Spleen (tissue), 11 donors: ENCODE measurements around the gene ZNF175. TPM values are rescaled to one million over a fixed set of nuclear protein-coding genes. Genes with fewer than 3 reads are reported as not detected.

ENCODE experiments used
- DNase-seq: peaks from one replicate; pipeline ENCODE4 v3.0.0-alpha.2; 2020
- H3K27ac ChIP-seq, 8 donors: fragments of 200-600 bp; sonication (generic) in 7 of 8; 1 replicate in 4 of 8; 2 replicates in 4 of 8; pipeline versions ENCODE4 v1.5.0 to v1.8.0; 2016 to 2021; ENCODE audit warnings: inconsistent platforms in 4 of 8, mild to moderate bottlenecking in 4 of 8, moderate library complexity in 1 of 8
- H3K27me3 ChIP-seq, 7 donors: fragments of 200-600 bp; sonication (generic) in 6 of 7; replicated peaks in 1 of 7; 1 replicate in 4 of 7; 2 replicates in 3 of 7; pipeline versions ENCODE4 v1.5.0 to v1.8.0; 2016 to 2021; ENCODE audit warnings: inconsistent platforms in 3 of 7, mild to moderate bottlenecking in 1 of 7
- H3K36me3 ChIP-seq, 6 donors: fragments of 200-600 bp; sonication (generic) in 5 of 6; 1 replicate in 4 of 6; 2 replicates in 2 of 6; pipeline versions ENCODE4 v1.5.0 to v1.8.0; 2016 to 2021; ENCODE audit warnings: inconsistent platforms in 2 of 6
- H3K4me1 ChIP-seq, 6 donors: fragments of 200-600 bp; sonication (generic) in 5 of 6; 1 replicate in 3 of 6; 2 replicates in 3 of 6; pipeline versions ENCODE4 v1.5.0 to v1.8.0; 2016 to 2021; ENCODE audit warnings: inconsistent platforms in 3 of 6
- H3K4me3 ChIP-seq, 8 donors: fragments of 200-600 bp; sonication (generic) in 7 of 8; 1 replicate in 4 of 8; 2 replicates in 4 of 8; pipeline versions ENCODE4 v1.5.0 to v1.8.0; 2016 to 2021; ENCODE audit warnings: inconsistent platforms in 4 of 8, mild to moderate bottlenecking in 4 of 8, moderate library complexity in 2 of 8
- H3K9me3 ChIP-seq, 8 donors: fragments of 200-600 bp; sonication (generic) in 7 of 8; 1 replicate in 4 of 8; 2 replicates in 4 of 8; pipeline versions ENCODE4 v1.5.0 to v1.8.0; 2016 to 2021; ENCODE audit warnings: inconsistent platforms in 4 of 8
- POLR2A ChIP-seq, 3 donors: fragments of 450-650 bp; IDR thresholded peaks; one replicate each; pipeline ENCODE4 v1.5.1; 2017; ENCODE audit warnings: antibody characterized with exemption in 3 of 3, mild to moderate bottlenecking in 1 of 3
- POLR2AphosphoS5 ChIP-seq, 3 donors: sonication (generic); formaldehyde crosslinking; IDR thresholded peaks; one replicate each; pipeline ENCODE4 v1.5.1; 2017; ENCODE audit warnings: antibody characterized with exemption in 3 of 3
- WGBS, 5 donors: extraction: QIAGEN DNeasy Blood & Tissue Kit in 3 of 5; methylation state at CpG; one replicate each; pipeline versions ENCODE4 v1.1.5 to v1.1.7; 2013 to 2018; 5-methylcytosine and 5-hydroxymethylcytosine counted together
- intact Hi-C: fragments of 100-400 bp; cut with DNase I; formaldehyde crosslinking; loops from one replicate; pipeline ENCODE4 v1.15.0; 2023; ENCODE audit warnings: low total_unique reads
- polyA plus RNA-seq, 3 donors: library from polyadenylated mRNA; stranded (reverse); fragments of 200-250 nt; gene quantifications; one replicate each; pipeline ENCODE4 v1.2.1, GENCODE V29; 2013
- total RNA-seq, 7 donors: library from RNA; depleted of rRNA in 3 of 7; stranded (reverse); fragments of >200 nt in 3 of 7; fragmentation: NEBNext Ultra II Directional in 4 of 7; extraction: Animal tissue kit (Norgen Biotek cat#: 25700) in 4 of 7; gene quantifications; one replicate each; pipeline versions ENCODE4 v1.1.0 to v1.2.1, GENCODE V29; 2016 to 2021
- TF ChIP-seq, protein P1 (sequence below), 11 experiments: fragments of 200-600 bp in 7 of 11; fragments of 450-650 bp in 4 of 11; sonication (generic) in 4 of 11; IDR thresholded peaks in 8 of 11; conservative IDR thresholded peaks in 3 of 11; 1 replicate in 7 of 11; 2 replicates in 4 of 11; pipeline versions ENCODE4 v1.4.0 to v1.8.0; 2016 to 2021; ENCODE audit warnings: antibody characterized with exemption in 11 of 11, inconsistent platforms in 4 of 11, mild to moderate bottlenecking in 1 of 11
- donor health status: healthy with polysubstance abuse.
- donor health status: DM: no; HTN: no; CAD: no; lungs with moderate emphysema.
- donor health status: DM: no; HTN: no; CAD: no.
- donor health status: Bipolar disorder and iron deficiency.
- donor health status: healthy.
- donor health status: DM: no; HTN: no; CAD: no.
- donor health status: DM: yes; HTN: yes; CAD: no.

Gene ZNF175
- total and polyA plus RNA-seq, 10 donors, result 1.8 to 24.4 (median 12.3) TPM

DNA sequence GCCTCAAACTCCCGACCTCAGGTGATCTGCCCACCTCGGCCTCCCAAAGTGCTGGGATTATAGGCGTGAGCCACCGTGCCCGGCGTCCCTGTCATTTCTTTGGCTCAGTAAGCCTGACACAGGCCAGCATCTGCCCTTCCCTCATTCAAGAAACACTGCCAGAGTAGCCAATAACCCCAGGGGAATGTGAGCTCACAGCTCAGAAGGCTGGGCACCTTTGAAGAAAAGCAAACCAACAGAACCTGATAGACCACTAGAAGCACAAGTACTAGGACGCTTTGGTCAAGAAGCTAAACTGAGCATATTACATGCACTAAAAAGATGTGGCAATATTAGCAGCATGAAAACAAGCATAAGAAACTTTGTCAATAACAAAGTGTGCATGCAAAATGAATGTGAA is 44.9 kb downstream of the ZNF175 start:
- TF ChIP-seq, protein P1, sequence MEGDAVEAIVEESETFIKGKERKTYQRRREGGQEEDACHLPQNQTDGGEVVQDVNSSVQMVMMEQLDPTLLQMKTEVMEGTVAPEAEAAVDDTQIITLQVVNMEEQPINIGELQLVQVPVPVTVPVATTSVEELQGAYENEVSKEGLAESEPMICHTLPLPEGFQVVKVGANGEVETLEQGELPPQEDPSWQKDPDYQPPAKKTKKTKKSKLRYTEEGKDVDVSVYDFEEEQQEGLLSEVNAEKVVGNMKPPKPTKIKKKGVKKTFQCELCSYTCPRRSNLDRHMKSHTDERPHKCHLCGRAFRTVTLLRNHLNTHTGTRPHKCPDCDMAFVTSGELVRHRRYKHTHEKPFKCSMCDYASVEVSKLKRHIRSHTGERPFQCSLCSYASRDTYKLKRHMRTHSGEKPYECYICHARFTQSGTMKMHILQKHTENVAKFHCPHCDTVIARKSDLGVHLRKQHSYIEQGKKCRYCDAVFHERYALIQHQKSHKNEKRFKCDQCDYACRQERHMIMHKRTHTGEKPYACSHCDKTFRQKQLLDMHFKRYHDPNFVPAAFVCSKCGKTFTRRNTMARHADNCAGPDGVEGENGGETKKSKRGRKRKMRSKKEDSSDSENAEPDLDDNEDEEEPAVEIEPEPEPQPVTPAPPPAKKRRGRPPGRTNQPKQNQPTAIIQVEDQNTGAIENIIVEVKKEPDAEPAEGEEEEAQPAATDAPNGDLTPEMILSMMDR (IDR thresholded peaks at IDR 0.05 in 8 of 11, conservative IDR thresholded peaks at IDR 0.05 in 3 of 11), result no peak
- TF ChIP-seq POLR2AphosphoS5 (IDR thresholded peaks at IDR 0.05) (no peak), POLR2A (IDR thresholded peaks at IDR 0.05) (no peak)
- Histone ChIP-seq H3K27me3 (peaks cover 0 to 8% (median 0%) of the 10 kb centered on the region in 7 donors), H3K36me3 (peaks cover 0 to 80% (median 8%) of the 10 kb centered on the region in 6 donors), H3K4me3 (no peak overlapping the region), H3K9me3 (peaks cover 0 to 11% (median 0%) of the 10 kb centered on the region in 8 donors), H3K4me1 (peaks cover 0 to 21% (median 11%) of the 10 kb centered on the region in 6 donors), H3K27ac (no peak overlapping the region)
- no peak for DNase-seq
- intact Hi-C loops, result no loop called here
- WGBS, 5 donors, result 84 to 95% (median 93%) methylated on average over 7 of the region's 7 CpGs

DNA sequence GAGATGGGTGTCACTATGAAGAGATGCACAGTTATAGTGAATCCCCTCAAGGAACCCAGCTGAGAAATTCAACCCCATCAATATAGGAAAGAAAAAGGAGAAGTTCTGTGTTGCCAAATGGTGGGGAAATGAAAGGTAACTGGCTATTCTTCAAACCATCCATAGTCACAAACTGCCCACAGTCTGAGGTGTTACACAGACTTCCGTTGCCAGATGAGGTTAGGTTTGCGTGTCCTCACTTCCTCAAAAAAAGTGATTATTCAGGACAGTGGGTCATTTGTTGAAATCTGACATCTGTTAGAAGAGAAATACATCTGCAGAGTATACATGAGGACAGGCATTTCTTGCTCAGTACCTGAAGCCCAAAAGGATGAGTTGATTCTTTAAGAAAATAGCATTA is 50.1 kb downstream of the ZNF175 start:
- WGBS, 5 donors, result 10 to 50% (median 13%) methylated on average over 2 of the region's 2 CpGs
- intact Hi-C loops, result no loop called here
- TF ChIP-seq, protein P1 (IDR thresholded peaks at IDR 0.05 in 8 of 11, conservative IDR thresholded peaks at IDR 0.05 in 3 of 11), result no peak
- TF ChIP-seq POLR2AphosphoS5 (IDR thresholded peaks at IDR 0.05), result peak in 1 of 3 donors; percentile 79
- Histone ChIP-seq H3K36me3 (peaks cover 0 to 66% (median 12%) of the 10 kb centered on the region in 6 donors), H3K4me1 (peaks cover 0 to 47% (median 19%) of the 10 kb centered on the region in 6 donors), H3K27ac (peak overlapping the region in 7 of 8 donors; percentile 29 to 81 (median 61)), H3K9me3 (peaks cover 0 to 3% (median 0%) of the 10 kb centered on the region in 8 donors), H3K27me3 (peaks cover 0 to 2% (median 0%) of the 10 kb centered on the region in 7 donors), H3K4me3 (peak overlapping the region in 1 of 8 donors; percentile 8)
- no peak for DNase-seq

DNA sequence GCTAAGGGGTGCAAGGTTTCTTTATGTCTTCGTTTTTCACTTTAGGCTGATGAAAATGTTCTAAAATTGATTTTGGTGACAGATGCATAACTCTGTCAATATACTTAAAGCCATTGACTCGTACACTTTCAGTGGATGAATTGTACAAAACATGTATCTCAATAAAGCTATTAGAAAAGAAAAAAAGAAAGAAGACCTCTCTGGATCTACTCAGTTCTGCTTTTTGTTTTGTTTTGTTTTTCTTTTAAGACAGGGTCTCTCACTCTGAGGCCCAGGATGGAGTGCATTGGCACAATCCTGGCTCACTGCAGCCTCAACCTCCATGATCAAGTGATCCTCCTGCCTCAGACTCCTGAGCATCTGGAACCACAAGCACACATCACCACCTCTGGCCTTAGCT is 55.6 kb downstream of the ZNF175 start:
- H3K9me3 ChIP-seq, result peaks cover 0 to 3% (median 0%) of the 10 kb centered on the region in 8 donors
- DNase-seq, result no peak
- H3K36me3 ChIP-seq, result peaks cover 0 to 65% (median 11%) of the 10 kb centered on the region in 6 donors
- intact Hi-C loops, result no loop called here
- peak overlapping the region in 3 of 8 donors; percentile 26 to 51 (median 34) for H3K4me3 ChIP-seq
- peaks cover 0 to 61% (median 17%) of the 10 kb centered on the region in 6 donors for H3K4me1 ChIP-seq
- peaks cover 0 to 9% (median 0%) of the 10 kb centered on the region in 7 donors for H3K27me3 ChIP-seq
- TF ChIP-seq POLR2AphosphoS5 (IDR thresholded peaks at IDR 0.05) (no peak), POLR2A (IDR thresholded peaks at IDR 0.05) (no peak)
- WGBS, 5 donors, result 52 to 83% (median 67%) methylated on average over 2 of the region's 2 CpGs
- peak overlapping the region in 2 of 8 donors; percentile 54 to 75 for H3K27ac ChIP-seq

DNA sequence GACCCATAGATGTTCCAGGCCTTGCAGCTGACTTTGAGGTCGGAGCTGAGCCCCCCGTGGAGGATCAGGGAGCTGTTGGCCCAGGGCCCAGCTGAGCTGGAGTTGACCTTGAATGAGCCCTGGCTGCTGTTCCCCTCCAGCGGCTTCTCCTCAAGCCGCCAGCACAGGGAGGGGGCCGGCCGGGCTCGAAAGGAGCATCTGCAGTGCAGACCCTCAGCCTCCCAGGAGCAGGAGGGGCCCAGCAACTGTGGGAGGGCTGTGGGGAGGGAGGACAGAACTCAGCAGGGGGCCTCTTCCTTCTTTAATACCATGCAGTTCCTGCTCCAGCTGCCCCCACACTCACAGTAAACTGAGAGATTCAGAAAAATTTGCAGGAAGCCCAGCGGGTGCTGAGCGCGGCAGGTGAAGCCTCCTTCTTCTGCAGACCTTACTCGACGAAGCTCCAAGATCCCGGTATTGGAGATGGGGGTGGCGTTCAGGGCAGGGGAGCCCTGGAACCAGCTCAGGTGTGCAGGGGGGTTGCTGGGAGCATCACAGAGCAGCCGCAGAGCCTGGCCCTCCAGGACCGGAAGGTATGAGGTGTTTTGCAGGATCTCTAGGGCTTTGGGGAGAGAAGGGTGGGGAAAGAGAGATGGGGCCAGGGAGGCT is 56.5 kb downstream of the ZNF175 start:
- peaks cover 0 to 63% (median 11%) of the 10 kb centered on the region in 6 donors for H3K36me3 ChIP-seq
- TF ChIP-seq POLR2AphosphoS5 (IDR thresholded peaks at IDR 0.05), result no peak
- no peak for TF ChIP-seq POLR2A (IDR thresholded peaks at IDR 0.05)
- TF ChIP-seq, protein P1 (IDR thresholded peaks at IDR 0.05 in 8 of 11, conservative IDR thresholded peaks at IDR 0.05 in 3 of 11), result no peak
- peak overlapping the region in 3 of 8 donors; percentile 48 to 75 (median 54) for H3K27ac ChIP-seq
- peak overlapping the region in 5 of 8 donors; percentile 11 to 51 (median 26) for H3K4me3 ChIP-seq
- intact Hi-C loops, result no loop called here
- DNase-seq, result no peak
- peaks cover 0 to 9% (median 0%) of the 10 kb centered on the region in 7 donors for H3K27me3 ChIP-seq
- H3K9me3 ChIP-seq, result peaks cover 0 to 3% (median 0%) of the 10 kb centered on the region in 8 donors
- WGBS, 5 donors, result 62 to 69% (median 64%) methylated on average over 14 to 16 of the region's 16 CpGs
- peaks cover 0 to 57% (median 15%) of the 10 kb centered on the region in 6 donors for H3K4me1 ChIP-seq
